ENCODE measurements around the gene CELF2.

CELF2 gene

DNA sequence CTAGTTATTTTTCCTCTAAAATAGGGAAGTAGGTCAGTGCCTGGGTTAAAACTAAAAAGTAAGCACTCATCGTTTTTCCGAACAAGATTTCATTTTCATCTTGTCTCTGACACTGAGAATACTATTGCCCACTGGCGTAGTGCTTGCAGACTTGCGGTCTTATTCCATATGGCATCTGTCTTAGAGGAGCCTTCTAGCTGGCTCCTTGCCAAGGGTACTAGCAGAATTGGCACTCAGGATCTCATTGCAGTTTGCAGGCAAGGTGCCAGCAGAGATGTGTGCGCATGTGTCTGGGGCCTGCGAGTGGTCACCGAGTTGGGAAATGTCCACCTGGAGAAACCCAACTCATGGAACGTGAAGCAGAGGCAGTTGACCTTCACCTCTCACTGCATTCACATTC is 143.4 kb downstream of the CELF2 start:
- no peak overlapping the region for H3K4me3 ChIP-seq (ENCODE audit: low read depth, low read length)
- TF ChIP-seq MYC (IDR thresholded peaks at IDR 0.05; ENCODE audit: low read depth, low read length) (no peak), POLR2A (IDR thresholded peaks at IDR 0.05; ENCODE audit: extremely low read depth, insufficient read length) (no peak), MAX (IDR thresholded peaks at IDR 0.05; ENCODE audit: low read depth, low read length) (no peak), CTCF (IDR thresholded peaks at IDR 0.05; ENCODE audit: low read depth, low read length) (no peak)
- no peak for DNase-seq (ENCODE audit: low read depth)

GRCh38 chr10:11161910-11162309 is 144.2 kb downstream of the CELF2 start:
- TF ChIP-seq POLR2A (IDR thresholded peaks at IDR 0.05; ENCODE audit: extremely low read depth, insufficient read length) (no peak), MAX (IDR thresholded peaks at IDR 0.05; ENCODE audit: low read depth, low read length) (no peak), MYC (IDR thresholded peaks at IDR 0.05; ENCODE audit: low read depth, low read length) (no peak), CTCF (IDR thresholded peaks at IDR 0.05; ENCODE audit: low read depth, low read length) (no peak)
- no peak overlapping the region for H3K4me3 ChIP-seq (ENCODE audit: low read depth, low read length)
- no peak for DNase-seq (ENCODE audit: low read depth)

- no peak for TF ChIP-seq CTCF (IDR thresholded peaks at IDR 0.05; ENCODE audit: low read depth, low read length)
- peak; percentile 59 for TF ChIP-seq MYC (IDR thresholded peaks at IDR 0.05; ENCODE audit: low read depth, low read length)
- peak; percentile 76 for TF ChIP-seq MAX (IDR thresholded peaks at IDR 0.05; ENCODE audit: low read depth, low read length)
- peak; percentile 23 for TF ChIP-seq POLR2A (IDR thresholded peaks at IDR 0.05; ENCODE audit: extremely low read depth, insufficient read length)
- DNase-seq (ENCODE audit: low read depth), result peak; percentile 96
- H3K4me3 ChIP-seq (ENCODE audit: low read depth, low read length), result peak overlapping the region; percentile 96
Measured at GRCh38 chr10:11162828-11163599, 145.3 kb downstream of the CELF2 start.

GRCh38 chr10:11163780-11164550 is 146.3 kb downstream of the CELF2 start:
- TF ChIP-seq CTCF (IDR thresholded peaks at IDR 0.05; ENCODE audit: low read depth, low read length) (no peak), POLR2A (IDR thresholded peaks at IDR 0.05; ENCODE audit: extremely low read depth, insufficient read length) (no peak), MYC (IDR thresholded peaks at IDR 0.05; ENCODE audit: low read depth, low read length) (no peak), MAX (IDR thresholded peaks at IDR 0.05; ENCODE audit: low read depth, low read length) (no peak)
- H3K4me3 ChIP-seq (ENCODE audit: low read depth, low read length), result peak overlapping the region; percentile 96
- DNase-seq (ENCODE audit: low read depth), result no peak

DNA sequence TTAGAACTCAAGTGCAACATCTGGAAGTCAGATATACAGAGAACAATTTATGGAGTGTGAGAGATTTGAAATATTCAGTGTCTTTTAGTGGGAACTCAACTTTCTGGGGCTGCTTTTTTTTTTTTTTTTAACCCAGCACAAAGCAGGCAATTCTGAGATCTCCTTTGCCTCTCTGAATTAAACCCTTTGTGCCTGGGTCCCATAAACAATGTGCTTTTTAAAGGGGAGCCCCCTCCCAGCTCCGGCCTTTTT is 146.8 kb downstream of the CELF2 start:
- DNase-seq (ENCODE audit: low read depth), result no peak
- peak overlapping the region; percentile 96 for H3K4me3 ChIP-seq (ENCODE audit: low read depth, low read length)
- TF ChIP-seq CTCF (IDR thresholded peaks at IDR 0.05; ENCODE audit: low read depth, low read length) (no peak), MAX (IDR thresholded peaks at IDR 0.05; ENCODE audit: low read depth, low read length) (no peak), POLR2A (IDR thresholded peaks at IDR 0.05; ENCODE audit: extremely low read depth, insufficient read length) (no peak), MYC (IDR thresholded peaks at IDR 0.05; ENCODE audit: low read depth, low read length) (no peak)

Data from NB4 (cell line).